HT1080 (cell line): Measurements from ENCODE around the gene HOXA6. TPM values are rescaled to one million over a fixed set of nuclear protein-coding genes. Genes with fewer than 3 reads are reported as not detected.

Experiments
- DNase-seq: peaks from one replicate; pipeline ENCODE4 v3.0.0-alpha.2; 2015; ENCODE audit warnings: low read depth
- total RNA-seq: library from RNA; depleted of rRNA; stranded (reverse); fragments of >200 nt; shearing (Covaris generic); gene quantifications from 2 replicates; pipeline ENCODE4 v1.2.3, GENCODE V29; 2014

The HOXA6 gene
- total RNA-seq, 1 experiment from 2014 or later: 3.6 TPM

GRCh38 chr7:27141137-27141922 is 6.2 kb downstream of the HOXA6 start:
- no peak for DNase-seq

- no peak for DNase-seq
Observed at GRCh38 chr7:27140126-27140857, 7.3 kb downstream of the HOXA6 start.

DNA sequence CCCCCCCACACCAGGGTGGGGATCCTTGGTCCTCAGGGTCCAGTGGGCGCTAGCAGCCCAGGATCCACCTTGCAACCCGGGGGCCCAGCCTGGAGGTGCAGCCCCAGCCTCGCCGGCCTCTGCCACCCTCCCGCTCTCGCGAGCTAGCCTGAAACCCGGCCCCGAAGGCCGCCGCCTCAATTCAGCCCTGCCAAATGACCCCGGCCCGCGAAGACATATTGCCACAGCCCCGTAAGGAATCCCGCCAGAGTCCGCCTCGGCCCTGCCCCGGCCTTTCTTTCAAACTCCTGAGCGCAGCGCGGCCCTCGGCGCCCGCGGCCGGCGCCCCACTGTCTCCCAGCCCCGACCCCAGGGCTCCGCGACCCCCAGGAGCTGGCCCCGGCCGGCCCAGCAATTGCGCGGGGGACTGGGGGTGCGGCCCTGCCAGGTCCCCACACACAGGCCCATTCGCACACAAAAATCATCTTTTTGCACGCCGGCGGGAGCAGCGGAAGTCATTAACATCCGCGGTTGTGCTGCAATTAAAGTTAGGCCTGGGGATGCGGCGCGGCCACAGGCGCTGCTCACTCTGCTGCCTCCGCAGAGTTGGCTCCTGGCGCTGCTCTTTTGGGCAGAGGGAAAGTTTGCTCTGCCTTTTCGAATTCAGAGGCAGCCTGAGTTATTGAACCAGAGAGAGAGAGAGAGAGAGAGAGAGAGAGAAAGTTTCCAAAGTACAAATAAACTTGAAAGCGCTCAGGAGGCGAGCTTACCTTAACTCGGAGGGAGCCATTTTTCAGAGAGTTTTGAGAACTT is 8.0 kb downstream of the HOXA6 start:
- DNase-seq: no peak

- DNase-seq: no peak
Observed at GRCh38 chr7:27138985-27139333, 8.6 kb downstream of the HOXA6 start.

- no peak for DNase-seq
Observed at GRCh38 chr7:27138472-27138871, 9.1 kb downstream of the HOXA6 start.

- no peak for DNase-seq
Observed at GRCh38 chr7:27137640-27138315, 9.8 kb downstream of the HOXA6 start.

- DNase-seq: peak; percentile 93
Observed at GRCh38 chr7:27134392-27134791, 13.2 kb downstream of the HOXA6 start.

DNA sequence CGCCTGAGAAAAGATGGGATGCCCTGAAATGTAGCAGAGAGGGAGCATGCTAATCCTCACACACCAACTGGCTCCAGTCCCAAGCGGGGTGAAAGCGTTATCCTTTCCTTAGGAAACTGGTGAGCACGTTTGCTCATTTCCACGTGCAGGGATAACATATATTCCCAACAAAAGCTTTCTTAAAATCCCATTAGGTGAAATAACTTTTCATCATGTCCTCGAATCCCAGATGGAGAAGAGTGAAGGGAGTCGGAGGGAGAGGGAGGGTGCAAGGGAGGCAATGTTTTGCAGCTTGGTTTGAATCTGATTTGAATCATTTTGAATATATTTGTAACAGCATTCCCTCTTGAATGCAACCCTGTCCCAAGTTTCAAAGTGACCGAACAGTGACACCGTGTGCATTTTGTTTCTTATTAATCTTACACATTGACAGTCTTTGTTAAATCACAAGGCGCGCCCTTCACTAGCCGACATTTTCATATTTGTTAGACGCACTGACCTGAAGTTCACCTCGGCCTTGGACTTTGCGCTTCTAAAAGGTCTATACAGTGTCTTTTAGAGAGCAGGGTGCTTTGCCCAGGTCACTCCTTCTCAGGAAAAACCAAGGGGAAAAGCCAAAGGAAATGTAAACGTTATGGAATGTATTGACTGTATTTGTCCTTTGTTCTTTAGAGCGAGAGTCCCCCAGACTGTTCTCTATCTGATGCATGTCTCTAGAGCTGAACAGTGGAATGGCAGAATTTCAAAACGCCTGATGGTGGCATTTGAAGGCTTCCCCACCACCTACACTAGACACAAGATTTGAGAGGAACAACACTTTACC is 14.0 kb downstream of the HOXA6 start:
- DNase-seq: no peak

DNA sequence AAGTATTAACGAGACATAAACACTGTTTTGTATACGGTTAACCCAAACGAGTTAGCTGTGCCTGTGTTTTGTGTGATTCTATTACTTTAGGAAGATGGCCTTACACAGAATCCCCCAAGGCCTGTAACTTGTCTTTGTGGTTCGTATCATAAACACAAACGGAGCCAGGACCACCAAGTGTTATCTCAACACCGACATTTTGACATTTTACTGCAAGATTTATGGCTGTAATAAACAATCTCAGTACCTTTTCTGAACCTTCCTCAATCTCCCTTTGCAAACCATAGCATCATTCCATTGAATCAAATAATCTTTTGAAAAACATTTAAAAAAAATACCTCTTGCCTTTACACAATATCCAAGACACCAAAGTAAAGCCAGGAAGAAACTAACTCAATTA is 14.6 kb downstream of the HOXA6 start:
- DNase-seq: no peak

DNA sequence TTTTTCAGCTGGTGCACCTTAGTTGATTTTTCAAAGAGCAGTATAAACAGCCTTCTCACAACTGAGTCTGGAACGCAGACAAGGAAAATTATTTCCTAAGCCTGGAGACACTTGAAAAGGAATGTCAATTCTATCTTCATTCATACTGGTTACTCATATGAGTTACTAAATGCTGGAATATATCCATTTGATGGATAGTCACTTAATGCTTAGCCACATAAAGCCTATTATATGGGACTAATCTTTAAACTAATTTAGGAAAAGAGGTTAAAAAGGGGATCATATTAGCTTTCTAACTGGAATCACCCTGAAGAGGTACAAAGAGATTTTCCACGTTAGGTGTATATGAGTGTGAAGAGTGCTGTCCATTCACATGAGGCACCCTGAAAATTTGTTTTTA is 15.4 kb downstream of the HOXA6 start:
- no peak for DNase-seq

GRCh38 chr7:27131390-27131819 is 16.2 kb downstream of the HOXA6 start:
- no peak for DNase-seq

DNA sequence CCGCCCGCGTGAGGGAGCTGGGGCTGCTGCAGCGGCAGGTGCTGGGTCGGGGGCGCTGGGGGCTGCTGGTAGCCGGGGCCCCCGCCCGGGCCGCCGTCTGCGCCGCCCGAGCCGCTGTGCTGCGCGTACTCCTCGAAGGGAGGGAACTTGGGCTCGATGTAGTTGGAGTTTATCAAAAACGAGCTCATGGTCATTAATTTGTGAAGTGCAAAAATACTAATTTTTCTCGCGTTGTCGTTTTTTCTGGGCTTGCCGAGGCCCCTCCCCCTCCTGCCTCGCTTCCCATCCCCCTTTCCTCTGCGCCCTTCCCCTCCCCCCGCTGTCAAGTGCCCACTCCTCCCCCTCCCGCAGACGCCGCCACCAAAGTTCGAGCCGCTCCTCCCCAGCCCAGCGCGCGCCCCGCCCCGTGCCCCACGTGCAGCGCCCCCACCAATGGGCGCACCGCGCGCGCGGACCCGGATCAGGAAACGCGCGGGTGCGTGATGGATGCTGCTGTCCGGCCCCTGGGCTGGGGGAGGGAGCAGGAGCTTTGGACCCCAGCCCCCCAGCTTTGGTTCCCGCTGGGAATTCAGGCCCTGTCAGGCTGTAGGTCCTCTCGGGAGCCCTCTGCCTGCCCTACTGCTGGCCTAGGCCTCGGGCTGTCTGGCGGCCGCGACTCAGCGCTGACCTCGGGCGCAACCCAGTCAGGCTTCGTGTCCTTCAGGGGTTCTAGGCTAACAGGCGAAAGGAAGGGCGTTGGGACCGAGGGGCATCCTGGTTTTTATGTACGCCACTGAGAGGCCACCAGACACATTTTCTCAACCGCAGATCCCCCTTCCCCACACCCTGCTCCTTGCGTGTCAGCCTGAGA is 16.8 kb downstream of the HOXA6 start, which contains the start of gene HOXA4:
TSS of gene HOXA4 (minus strand) at position 218 of the 850 bp plus-strand sequence. CDS start at position 194, 24 bp downstream.
- DNase-seq: peak; percentile 84

- DNase-seq: no peak
Observed at GRCh38 chr7:27129729-27130539, 17.6 kb downstream of the HOXA6 start.

- DNase-seq: no peak
Observed at GRCh38 chr7:27128776-27129728, 18.5 kb downstream of the HOXA6 start.

DNA sequence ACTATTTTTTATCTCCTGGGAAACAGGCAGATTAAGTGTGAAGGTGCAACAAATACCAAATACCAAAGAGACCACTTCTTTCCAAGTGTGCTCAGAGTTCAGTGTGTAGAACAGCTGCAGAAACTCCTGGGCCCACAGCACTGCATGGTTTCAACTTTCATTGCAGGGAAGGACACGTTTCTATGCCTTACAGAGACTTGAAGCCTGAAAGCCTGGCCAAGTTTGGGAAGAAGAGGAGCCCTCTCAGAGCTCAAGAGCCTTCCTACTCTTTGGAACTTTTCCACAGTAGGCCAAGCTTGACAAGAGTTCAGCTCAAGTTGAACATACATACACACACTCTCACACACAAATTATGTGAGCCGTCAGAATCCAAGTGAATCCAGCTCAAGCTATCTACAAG is 19.5 kb downstream of the HOXA6 start:
- DNase-seq: no peak

DNA sequence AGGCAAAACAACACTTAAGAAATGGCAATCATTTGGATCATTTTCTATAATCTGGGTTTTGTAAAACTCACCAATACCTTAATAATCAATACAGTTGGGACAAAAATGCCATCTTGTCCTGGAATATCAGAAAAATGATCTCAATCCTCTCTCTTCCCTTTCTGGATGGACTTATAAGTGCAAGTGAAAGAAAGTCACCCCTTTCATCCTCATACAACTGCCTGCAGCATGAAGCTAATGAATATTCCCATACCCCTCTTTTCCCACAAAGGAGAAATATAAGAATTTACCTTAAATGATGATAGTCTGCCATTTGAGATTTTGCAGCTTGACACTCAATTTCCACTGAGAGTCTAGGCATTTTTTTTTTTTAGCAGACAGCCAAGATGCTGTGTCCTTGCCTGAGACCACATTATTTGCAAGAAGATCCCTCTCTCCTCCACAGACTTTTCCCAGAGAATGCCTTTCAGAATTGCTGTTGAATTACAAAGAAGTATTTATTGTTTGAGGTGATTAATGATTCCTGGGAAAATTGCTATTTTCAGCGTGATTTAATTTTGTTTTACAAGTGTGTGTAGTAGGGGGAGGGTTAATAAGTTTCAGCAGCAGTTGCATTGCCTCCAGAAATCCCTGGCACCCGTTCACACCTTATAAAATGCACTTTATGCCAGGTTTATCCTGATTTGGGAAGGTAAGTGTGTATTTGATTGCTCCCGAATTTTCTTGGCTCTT is 20.8 kb downstream of the HOXA6 start:
- DNase-seq: no peak

DNA sequence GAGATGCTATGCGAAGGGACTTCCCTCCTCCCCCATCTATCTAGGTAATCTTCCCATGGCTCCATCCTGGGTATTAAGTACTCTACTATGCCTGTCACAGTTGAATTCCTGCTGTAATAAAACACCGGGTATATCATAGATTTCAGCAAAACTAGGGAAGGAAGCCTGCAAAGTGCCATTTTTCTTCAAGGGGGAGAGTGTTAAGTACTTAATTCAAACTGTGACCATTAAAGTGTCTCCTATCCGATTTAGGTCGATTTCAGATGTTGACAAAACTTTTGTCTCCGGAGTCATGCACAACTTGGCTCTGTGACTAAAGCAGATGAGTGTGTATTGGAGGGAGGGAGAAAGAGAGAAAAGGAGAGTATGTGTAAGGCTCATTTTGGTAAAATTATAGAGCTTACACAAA is 21.6 kb downstream of the HOXA6 start:
- no peak for DNase-seq
